HEK293T (cell line): ENCODE measurements around the gene DDAH1.

ENCODE experiments used
- BHLHE40 ChIP-seq: fragments of 450-650 bp; IDR thresholded peaks from 2 replicates; pipeline ENCODE4 v1.6.1; 2016; ENCODE audit warnings: mild to moderate bottlenecking, moderate library complexity, borderline replicate concordance
- L3MBTL2 ChIP-seq: fragments of 450-650 bp; conservative IDR thresholded peaks from 2 replicates; pipeline ENCODE4 v1.6.1; 2016; ENCODE audit warnings: mild to moderate bottlenecking
- LEF1 ChIP-seq: fragments of 450-650 bp; IDR thresholded peaks from 2 replicates; pipeline ENCODE4 v1.6.1; 2017; ENCODE audit warnings: mild to moderate bottlenecking, borderline replicate concordance
- SP1 ChIP-seq: fragments of 450-650 bp; IDR thresholded peaks from 2 replicates; pipeline ENCODE4 v1.6.1; 2017
- SUZ12 ChIP-seq: fragments of 450-650 bp; IDR thresholded peaks from 2 replicates; pipeline ENCODE4 v1.6.1; 2016; ENCODE audit warnings: mild to moderate bottlenecking
- TF ChIP-seq, protein P1 (sequence below): fragments of 450-650 bp; IDR thresholded peaks from 2 replicates; pipeline ENCODE4 v1.6.1; 2016

DNA sequence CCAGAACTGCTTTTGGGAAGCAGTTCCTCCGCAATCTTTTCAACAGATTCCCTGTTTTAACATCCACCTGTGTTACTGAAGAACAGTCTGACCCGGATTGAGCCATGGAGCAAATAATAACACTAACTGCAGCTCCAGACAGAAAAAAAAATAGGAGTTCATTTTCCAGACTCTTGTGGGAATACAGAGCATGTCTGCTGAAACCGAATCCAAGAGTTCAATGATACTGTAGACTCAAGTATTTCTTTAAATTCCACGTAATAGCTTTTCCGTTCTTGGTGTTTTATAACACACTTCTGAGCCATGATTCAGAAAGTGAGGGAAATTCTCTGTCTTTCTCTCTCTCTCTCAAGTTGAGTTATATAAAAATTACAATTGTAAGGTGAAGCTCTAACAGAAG, 60.6 kb downstream of the DDAH1 start:
- TF ChIP-seq SUZ12 (no peak), SP1 (no peak), L3MBTL2 (no peak), LEF1 (no peak), BHLHE40 (no peak)
- TF ChIP-seq, protein P1, sequence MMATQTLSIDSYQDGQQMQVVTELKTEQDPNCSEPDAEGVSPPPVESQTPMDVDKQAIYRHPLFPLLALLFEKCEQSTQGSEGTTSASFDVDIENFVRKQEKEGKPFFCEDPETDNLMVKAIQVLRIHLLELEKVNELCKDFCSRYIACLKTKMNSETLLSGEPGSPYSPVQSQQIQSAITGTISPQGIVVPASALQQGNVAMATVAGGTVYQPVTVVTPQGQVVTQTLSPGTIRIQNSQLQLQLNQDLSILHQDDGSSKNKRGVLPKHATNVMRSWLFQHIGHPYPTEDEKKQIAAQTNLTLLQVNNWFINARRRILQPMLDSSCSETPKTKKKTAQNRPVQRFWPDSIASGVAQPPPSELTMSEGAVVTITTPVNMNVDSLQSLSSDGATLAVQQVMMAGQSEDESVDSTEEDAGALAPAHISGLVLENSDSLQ, result no peak
